Endothelial cell of umbilical vein (primary cell): ENCODE results near the gene TFDP1. TPM values are rescaled to one million over a fixed set of nuclear protein-coding genes. Genes with fewer than 3 reads are reported as not detected.

Source experiments
- BruUV-seq: library from RNA; stranded (reverse); fragments of 400-500 nt; replicated peaks from 2 replicates; lab custom pipeline; 2021; lab: Mats Ljungman, UMichigan
- CTCF ChIA-PET: fragments of 300-600, 350-600 bp; sonication (Branson Sonifier 250); formaldehyde crosslinking; loops from one replicate; lab custom pipeline; 2021; ENCODE audit warnings: antibody characterized with exemption, inconsistent platforms; lab: Charles Lee
- POLR2A ChIA-PET: fragments of 300-600, 350-600 bp; sonication (Branson Sonifier 250); formaldehyde crosslinking; loops from one replicate; lab custom pipeline; 2021; ENCODE audit warnings: antibody characterized with exemption, inconsistent platforms; lab: Charles Lee
- DNase-seq: peaks from one replicate; pipeline ENCODE4 v3.0.0-alpha.2; 2011; ENCODE audit warnings: low read depth, low spot score
- FAIRE-seq: peaks from 2 replicates; lab custom pipeline; 2011; peaks lifted over from hg19 to GRCh38; lab: Jason Lieb, UNC
- H2AFZ ChIP-seq: 2 replicates; pipeline ENCODE4 v1.6.0; 2012; ENCODE audit warnings: low read depth, low read length, control low read depth, inconsistent platforms
- H3K27ac ChIP-seq: 2 replicates; pipeline ENCODE4 v1.5.1; 2011; ENCODE audit warnings: low read depth, mild to moderate bottlenecking, control low read depth, low read length, moderate library complexity; ENCODE audit not compliant: insufficient read depth
- H3K27me3 ChIP-seq, 2 experiments: 2 replicates each; pipeline versions ENCODE4 v1.6.0 to v1.6.1; 2011; ENCODE audit warnings: low read length in 2 of 2, mixed read lengths in 1 of 2; ENCODE audit not compliant: control insufficient read depth in 2 of 2, insufficient read depth in 2 of 2
- H3K36me3 ChIP-seq, 2 experiments: 2 replicates in 1 of 2; 3 replicates in 1 of 2; pipeline ENCODE4 v1.5.1; 2011; ENCODE audit warnings: low read length in 2 of 2, mild to moderate bottlenecking in 1 of 2, moderate library complexity in 1 of 2; ENCODE audit not compliant: control insufficient read depth in 2 of 2, insufficient read depth in 2 of 2; ENCODE audit errors: extremely low read depth in 1 of 2
- H3K4me1 ChIP-seq: 3 replicates; pipeline ENCODE4 v1.5.1; 2011; ENCODE audit warnings: mild to moderate bottlenecking, low read length; ENCODE audit not compliant: control insufficient read depth, insufficient read depth; ENCODE audit errors: extremely low read depth
- H3K4me2 ChIP-seq: 2 replicates; pipeline ENCODE4 v1.6.1; 2011; ENCODE audit warnings: low read length, control low read depth, mixed read lengths; ENCODE audit not compliant: insufficient read depth
- H3K4me3 ChIP-seq, 3 experiments: fragments of 200-600 bp in 1 of 3; sonication (generic), shearing (Covaris generic) in 1 of 3; replicated peaks in 1 of 3; 2 replicates each; pipeline ENCODE4 v1.5.1; 2011 to 2016; ENCODE audit warnings: control low read depth in 3 of 3, low read length in 3 of 3, mild to moderate bottlenecking in 2 of 3, inconsistent platforms in 1 of 3, low read depth in 1 of 3, moderate library complexity in 1 of 3; ENCODE audit not compliant: insufficient read depth in 1 of 3
- H3K79me2 ChIP-seq: 2 replicates; pipeline ENCODE4 v1.6.0; 2012; ENCODE audit warnings: low read length, inconsistent platforms; ENCODE audit not compliant: control insufficient read depth, insufficient read depth
- H3K9ac ChIP-seq: replicated peaks from 2 replicates; pipeline ENCODE3; 2011; ENCODE audit warnings: low read length, control low read depth; ENCODE audit not compliant: insufficient read depth; ENCODE audit errors: extremely low read depth
- H3K9me1 ChIP-seq: replicated peaks from 3 replicates; pipeline ENCODE4 v1.6.0; 2011; ENCODE audit warnings: mild to moderate bottlenecking, low read length; ENCODE audit not compliant: control insufficient read depth, insufficient read depth; ENCODE audit errors: extremely low read depth
- H3K9me3 ChIP-seq: replicated peaks from 2 replicates; pipeline ENCODE4 v1.5.1; 2012; ENCODE audit warnings: low read length, inconsistent platforms; ENCODE audit not compliant: control insufficient read depth, insufficient read depth
- H4K20me1 ChIP-seq: replicated peaks from 2 replicates; pipeline ENCODE3; 2011; ENCODE audit warnings: mild to moderate bottlenecking, low read length; ENCODE audit not compliant: control insufficient read depth, insufficient read depth; ENCODE audit errors: extremely low read depth
- EZH2 ChIP-seq: IDR thresholded peaks from 2 replicates; pipeline ENCODE4 v1.6.1; 2012; ENCODE audit warnings: borderline replicate concordance, low read depth, mild to moderate bottlenecking, moderate library complexity, low read length, inconsistent platforms; ENCODE audit not compliant: severe bottlenecking
- FOS ChIP-seq: IDR thresholded peaks from 2 replicates; pipeline ENCODE4 v1.6.1; 2011; ENCODE audit warnings: mild to moderate bottlenecking, low read length, moderate library complexity, borderline replicate concordance; ENCODE audit not compliant: insufficient read depth
- GATA2 ChIP-seq: IDR thresholded peaks from 2 replicates; pipeline ENCODE4 v1.7.0; 2011; ENCODE audit warnings: low read depth, mild to moderate bottlenecking, moderate library complexity, mixed read lengths, low read length; ENCODE audit not compliant: insufficient read length, insufficient read depth
- JUN ChIP-seq: IDR thresholded peaks from 2 replicates; pipeline ENCODE4 v1.6.1; 2011; ENCODE audit warnings: borderline replicate concordance, low read depth; ENCODE audit not compliant: insufficient read length, insufficient read depth
- MYC ChIP-seq: IDR thresholded peaks from one replicate; pipeline ENCODE4 v1.6.1; 2011; ENCODE audit warnings: mild to moderate bottlenecking, low read depth, low read length
- POLR2A ChIP-seq: IDR thresholded peaks from 2 replicates; pipeline ENCODE4 v1.6.1; 2012; ENCODE audit warnings: low read depth, mild to moderate bottlenecking, control low read depth, low read length
- POLR2AphosphoS5 ChIP-seq: IDR thresholded peaks from 2 replicates; pipeline ENCODE4 v1.6.1; 2012; ENCODE audit warnings: low read depth, mild to moderate bottlenecking, control low read depth, low read length, moderate library complexity; ENCODE audit not compliant: insufficient read depth
- dilution Hi-C: fragments of 300-500 bp; cut with MboI; formaldehyde crosslinking; loops from one replicate; pipeline ENCODE4 v1.15.0; 2019; ENCODE audit warnings: low sequenced_read_pairs; ENCODE audit not compliant: extremely low pct_ligation_motif_present
- intact Hi-C: fragments of 100-400 bp; cut with micrococcal nuclease; formaldehyde crosslinking; loops from one replicate; pipeline ENCODE4 v1.10.0; 2022
- polyA plus RNA-seq, 4 experiments: library from polyadenylated mRNA; depleted of rRNA in 3 of 4; stranded (reverse) in 3 of 4; unstranded in 1 of 4; fragments of >200 nt; gene quantifications; 2 replicates each; pipeline versions ENCODE4 v1.2.1 to v1.2.3, GENCODE V29; 2011 to 2012; ENCODE audit warnings: missing spikeins in 1 of 4
- total RNA-seq: library from RNA; stranded (reverse); gene quantifications from 2 replicates; pipeline ENCODE4 v1.2.3, GENCODE V29; 2021
- TF ChIP-seq, protein P1 (sequence below): IDR thresholded peaks from 2 replicates; pipeline ENCODE4 v1.6.1; 2011; ENCODE audit not compliant: insufficient read depth, insufficient read length
- TF ChIP-seq, protein P2 (sequence below), 2 donors: IDR thresholded peaks; 1 replicate in 1 of 2; 2 replicates in 1 of 2; pipeline ENCODE4 v1.5.1; 2011; ENCODE audit warnings: low read length in 2 of 2, mild to moderate bottlenecking in 2 of 2, moderate library complexity in 2 of 2, control low read depth in 1 of 2, inconsistent platforms in 1 of 2, low read depth in 1 of 2; ENCODE audit not compliant: insufficient read depth in 1 of 2; ENCODE audit errors: extremely low read depth in 1 of 2

The TFDP1 gene
- total and polyA plus RNA-seq, 2 donors (not counting 3 experiments of a cell fraction or from before 2014, with no cell fraction given): 64.3 to 137 TPM

DNA sequence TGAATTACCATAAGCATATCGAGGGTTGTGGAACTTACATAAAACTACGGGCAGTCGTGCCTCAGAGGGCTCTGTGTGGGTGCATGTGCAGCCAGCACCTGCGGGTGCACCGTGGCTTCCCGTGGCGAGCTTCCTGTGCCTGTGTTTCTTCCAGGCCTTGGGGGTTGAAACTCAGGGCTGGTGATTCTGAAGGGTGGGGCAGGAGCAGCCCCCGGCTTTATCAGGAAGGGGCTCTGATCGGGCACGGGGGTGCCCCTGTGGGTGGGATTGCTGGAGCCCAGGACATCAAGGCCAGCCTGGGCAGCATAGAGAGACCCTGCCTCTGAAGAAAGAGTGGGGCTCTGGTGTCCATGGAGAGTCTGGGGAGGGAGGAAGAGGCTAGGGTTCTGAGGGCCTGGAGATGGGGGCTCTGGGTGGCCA is 62.4 kb downstream of the TFDP1 start:
- intact Hi-C loops (no loop called here), dilution Hi-C loops (no loop called here)
- no peaks in the 10 kb centered on the region for H4K20me1 ChIP-seq
- no peaks in the 10 kb centered on the region for H3K27me3 ChIP-seq
- no peak overlapping the region for H3K27ac ChIP-seq
- TF ChIP-seq, protein P1, sequence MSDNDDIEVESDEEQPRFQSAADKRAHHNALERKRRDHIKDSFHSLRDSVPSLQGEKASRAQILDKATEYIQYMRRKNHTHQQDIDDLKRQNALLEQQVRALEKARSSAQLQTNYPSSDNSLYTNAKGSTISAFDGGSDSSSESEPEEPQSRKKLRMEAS: no peak
- no peak for TF ChIP-seq EZH2
- TF ChIP-seq GATA2: no peak
- TF ChIP-seq FOS: no peak
- TF ChIP-seq JUN: no peak
- TF ChIP-seq MYC: no peak
- TF ChIP-seq POLR2AphosphoS5: no peak
- TF ChIP-seq, protein P2, sequence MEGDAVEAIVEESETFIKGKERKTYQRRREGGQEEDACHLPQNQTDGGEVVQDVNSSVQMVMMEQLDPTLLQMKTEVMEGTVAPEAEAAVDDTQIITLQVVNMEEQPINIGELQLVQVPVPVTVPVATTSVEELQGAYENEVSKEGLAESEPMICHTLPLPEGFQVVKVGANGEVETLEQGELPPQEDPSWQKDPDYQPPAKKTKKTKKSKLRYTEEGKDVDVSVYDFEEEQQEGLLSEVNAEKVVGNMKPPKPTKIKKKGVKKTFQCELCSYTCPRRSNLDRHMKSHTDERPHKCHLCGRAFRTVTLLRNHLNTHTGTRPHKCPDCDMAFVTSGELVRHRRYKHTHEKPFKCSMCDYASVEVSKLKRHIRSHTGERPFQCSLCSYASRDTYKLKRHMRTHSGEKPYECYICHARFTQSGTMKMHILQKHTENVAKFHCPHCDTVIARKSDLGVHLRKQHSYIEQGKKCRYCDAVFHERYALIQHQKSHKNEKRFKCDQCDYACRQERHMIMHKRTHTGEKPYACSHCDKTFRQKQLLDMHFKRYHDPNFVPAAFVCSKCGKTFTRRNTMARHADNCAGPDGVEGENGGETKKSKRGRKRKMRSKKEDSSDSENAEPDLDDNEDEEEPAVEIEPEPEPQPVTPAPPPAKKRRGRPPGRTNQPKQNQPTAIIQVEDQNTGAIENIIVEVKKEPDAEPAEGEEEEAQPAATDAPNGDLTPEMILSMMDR (IDR thresholded peaks at IDR 0.05; ENCODE audit: extremely low read depth in 1 of 2, insufficient read depth in 1 of 2, low read depth in 1 of 2, low read length in 2 of 2): no peak
- TF ChIP-seq POLR2A: no peak
- H3K4me2 ChIP-seq: no peak overlapping the region
- CTCF ChIA-PET: interaction anchor here (0.6 to 1.2 kb wide), 3 partner anchors 8 to 68 kb away, joined by 3 read pairs; no protein-coding TSS in a partner anchor
- POLR2A ChIA-PET: no interaction called here
- FAIRE-seq: no peak
- no peak for DNase-seq
- no peak overlapping the region for H2AFZ ChIP-seq
- no peaks in the 10 kb centered on the region for H3K9me3 ChIP-seq
- no peaks in the 10 kb centered on the region for H3K9me1 ChIP-seq
- H3K9ac ChIP-seq: no peak overlapping the region
- no TSS peak for BruUV-seq
- H3K4me3 ChIP-seq: no peak overlapping the region
- H3K4me1 ChIP-seq: peaks cover 4% of the 10 kb centered on the region
- no peaks in the 10 kb centered on the region for H3K36me3 ChIP-seq
- no peaks in the 10 kb centered on the region for H3K79me2 ChIP-seq
